PFSK-1 (cell line): ENCODE measurements around the gene TENT4B. TPM values are rescaled to one million over a fixed set of nuclear protein-coding genes. Genes with fewer than 3 reads are reported as not detected.

Experiments
- FOXP2 ChIP-seq: optimal IDR thresholded peaks from 2 replicates; pipeline ENCODE3; 2011; ENCODE audit warnings: borderline replicate concordance, control low read depth, inconsistent platforms; ENCODE audit not compliant: insufficient read depth; ENCODE audit errors: extremely low read length, extremely low read depth
- POLR2AphosphoS5 ChIP-seq: IDR thresholded peaks from 2 replicates; pipeline ENCODE4 v1.6.1; 2012; ENCODE audit warnings: low read depth, mild to moderate bottlenecking, control low read depth, low read length, moderate library complexity
- SIN3A ChIP-seq: IDR thresholded peaks from 2 replicates; pipeline ENCODE4 v1.6.1; 2012; ENCODE audit warnings: mild to moderate bottlenecking, low read length, moderate library complexity, borderline replicate concordance; ENCODE audit not compliant: insufficient read depth
- TAF1 ChIP-seq: IDR thresholded peaks from 2 replicates; pipeline ENCODE4 v1.6.1; 2012; ENCODE audit warnings: low read length, control low read depth, borderline replicate concordance; ENCODE audit not compliant: insufficient read depth
- polyA plus RNA-seq: library from polyadenylated mRNA; unstranded; fragments of >200 nt; gene quantifications from one replicate; pipeline ENCODE4 v1.2.1, GENCODE V29; 2012; ENCODE audit warnings: low read depth, missing spikeins; ENCODE audit not compliant: insufficient read length
- TF ChIP-seq, protein P1 (sequence below), 2 experiments: IDR thresholded peaks; 2 replicates each; pipeline versions ENCODE4 v1.6.1 to v1.8.0; 2011 to 2012; ENCODE audit warnings: low read depth in 2 of 2, low read length in 2 of 2, control low read depth in 1 of 2, inconsistent platforms in 1 of 2, mild to moderate bottlenecking in 1 of 2, moderate library complexity in 1 of 2; ENCODE audit not compliant: insufficient read depth in 1 of 2

TENT4B gene
- polyA plus RNA-seq = 6.4 TPM

DNA sequence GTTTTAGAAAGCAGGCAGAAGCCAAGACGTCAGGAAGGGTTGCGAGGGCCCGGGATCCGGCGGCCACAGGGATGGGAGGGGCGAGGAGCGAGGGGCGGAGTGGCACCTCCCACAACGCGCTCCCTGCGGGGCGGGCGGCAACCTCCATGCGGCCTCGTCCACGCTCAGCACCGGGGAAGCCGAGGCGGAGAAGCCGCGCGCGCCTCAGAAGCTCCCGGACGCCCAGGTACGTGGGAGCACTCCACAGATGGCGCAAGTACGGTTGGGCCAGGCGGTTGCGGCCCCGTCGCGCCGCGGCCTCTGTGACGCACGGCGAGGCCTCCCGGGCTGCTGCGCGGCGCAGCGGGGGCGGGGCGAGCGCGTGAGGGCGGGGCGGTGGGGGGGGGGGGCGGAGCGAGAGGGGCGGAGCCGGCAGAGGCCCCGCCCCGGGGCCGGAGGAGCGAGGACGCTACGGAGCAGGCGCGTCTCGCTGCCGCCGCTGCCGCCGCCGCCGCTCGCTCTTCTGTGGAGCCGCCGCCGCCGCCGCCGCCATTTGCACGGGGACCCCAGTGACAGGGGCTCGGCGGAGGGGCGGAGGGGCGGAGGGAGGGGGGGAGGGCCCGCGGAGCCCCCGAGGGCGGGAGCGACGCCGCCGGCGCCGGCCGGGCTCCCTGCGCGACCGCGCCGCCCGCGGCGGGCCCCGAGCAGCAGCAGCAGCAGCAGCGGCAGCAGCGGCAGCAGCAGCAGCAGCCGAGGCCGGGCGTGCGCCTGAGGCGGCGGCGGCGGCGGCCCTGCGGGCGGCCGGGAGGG lies at the start of gene TENT4B:
Gene TENT4B, plus strand, starts transcription at position 500 of the 789 bp plus-strand sequence. CDS start 316 bp downstream, outside the sequence.
- peak; percentile 79 for TF ChIP-seq POLR2AphosphoS5
- TF ChIP-seq TAF1 = no peak
- TF ChIP-seq, protein P1, sequence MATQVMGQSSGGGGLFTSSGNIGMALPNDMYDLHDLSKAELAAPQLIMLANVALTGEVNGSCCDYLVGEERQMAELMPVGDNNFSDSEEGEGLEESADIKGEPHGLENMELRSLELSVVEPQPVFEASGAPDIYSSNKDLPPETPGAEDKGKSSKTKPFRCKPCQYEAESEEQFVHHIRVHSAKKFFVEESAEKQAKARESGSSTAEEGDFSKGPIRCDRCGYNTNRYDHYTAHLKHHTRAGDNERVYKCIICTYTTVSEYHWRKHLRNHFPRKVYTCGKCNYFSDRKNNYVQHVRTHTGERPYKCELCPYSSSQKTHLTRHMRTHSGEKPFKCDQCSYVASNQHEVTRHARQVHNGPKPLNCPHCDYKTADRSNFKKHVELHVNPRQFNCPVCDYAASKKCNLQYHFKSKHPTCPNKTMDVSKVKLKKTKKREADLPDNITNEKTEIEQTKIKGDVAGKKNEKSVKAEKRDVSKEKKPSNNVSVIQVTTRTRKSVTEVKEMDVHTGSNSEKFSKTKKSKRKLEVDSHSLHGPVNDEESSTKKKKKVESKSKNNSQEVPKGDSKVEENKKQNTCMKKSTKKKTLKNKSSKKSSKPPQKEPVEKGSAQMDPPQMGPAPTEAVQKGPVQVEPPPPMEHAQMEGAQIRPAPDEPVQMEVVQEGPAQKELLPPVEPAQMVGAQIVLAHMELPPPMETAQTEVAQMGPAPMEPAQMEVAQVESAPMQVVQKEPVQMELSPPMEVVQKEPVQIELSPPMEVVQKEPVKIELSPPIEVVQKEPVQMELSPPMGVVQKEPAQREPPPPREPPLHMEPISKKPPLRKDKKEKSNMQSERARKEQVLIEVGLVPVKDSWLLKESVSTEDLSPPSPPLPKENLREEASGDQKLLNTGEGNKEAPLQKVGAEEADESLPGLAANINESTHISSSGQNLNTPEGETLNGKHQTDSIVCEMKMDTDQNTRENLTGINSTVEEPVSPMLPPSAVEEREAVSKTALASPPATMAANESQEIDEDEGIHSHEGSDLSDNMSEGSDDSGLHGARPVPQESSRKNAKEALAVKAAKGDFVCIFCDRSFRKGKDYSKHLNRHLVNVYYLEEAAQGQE (IDR thresholded peaks at IDR 0.05; ENCODE audit: insufficient read depth in 1 of 2, low read depth in 2 of 2, low read length in 2 of 2) = no peak
- TF ChIP-seq SIN3A = no peak
- peak; percentile 53 for TF ChIP-seq FOXP2

GRCh38 chr16:50103764-50104163 lies 49.3 kb upstream of the TENT4B start:
- TF ChIP-seq SIN3A = no peak

GRCh38 chr16:50114357-50115129 lies 38.6 kb upstream of the TENT4B start:
- TF ChIP-seq SIN3A = no peak
- TF ChIP-seq, protein P1 (IDR thresholded peaks at IDR 0.05; ENCODE audit: insufficient read depth in 1 of 2, low read depth in 2 of 2, low read length in 2 of 2) = no peak
- no peak for TF ChIP-seq POLR2AphosphoS5
- TF ChIP-seq TAF1 = no peak
- no peak for TF ChIP-seq FOXP2

GRCh38 chr16:50120711-50121110 lies 32.4 kb upstream of the TENT4B start:
- no peak for TF ChIP-seq POLR2AphosphoS5
- TF ChIP-seq, protein P1 (IDR thresholded peaks at IDR 0.05; ENCODE audit: insufficient read depth in 1 of 2, low read depth in 2 of 2, low read length in 2 of 2) = no peak

DNA sequence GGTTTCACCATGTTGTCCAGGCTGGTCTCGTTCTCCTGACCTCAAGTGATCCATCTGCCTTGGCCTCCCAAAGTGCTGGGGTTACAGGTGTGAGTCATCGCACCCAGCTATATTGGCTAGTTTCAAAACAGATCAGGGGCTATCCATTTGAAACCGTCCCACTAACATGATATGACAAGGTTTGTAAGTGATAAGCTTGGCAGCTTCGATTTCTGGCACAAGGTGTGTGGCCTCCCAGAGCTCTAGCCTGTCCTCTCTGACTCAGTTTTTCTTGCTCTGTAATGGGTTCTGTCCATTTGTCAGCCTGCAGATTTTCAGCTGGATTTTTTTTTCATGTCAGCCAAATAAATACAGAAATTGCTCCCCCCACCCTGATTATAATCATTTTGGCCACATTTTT lies 31.8 kb upstream of the TENT4B start:
- TF ChIP-seq, protein P1 (IDR thresholded peaks at IDR 0.05; ENCODE audit: insufficient read depth in 1 of 2, low read depth in 2 of 2, low read length in 2 of 2) = no peak
- TF ChIP-seq FOXP2 = no peak
